NCI-H146 treated with DMSO at 0.1 percent for 48 hours (cell line): ENCODE results near the gene MAPK13.
A peak's percentile ranks its signal among the peaks of the same experiment; 100 is the strongest.
"Not testable (repeated sequence)": the region's sequence is repeated elsewhere in the genome, so short reads cannot be mapped to it uniquely, and the experiment has no call there.

Experiments used
- DNase-seq: peaks from one replicate; lab custom pipeline; 2025; ENCODE audit not compliant: unreplicated experiment; lab: John Stamatoyannopoulos, UW

The MAPK13 gene

DNA sequence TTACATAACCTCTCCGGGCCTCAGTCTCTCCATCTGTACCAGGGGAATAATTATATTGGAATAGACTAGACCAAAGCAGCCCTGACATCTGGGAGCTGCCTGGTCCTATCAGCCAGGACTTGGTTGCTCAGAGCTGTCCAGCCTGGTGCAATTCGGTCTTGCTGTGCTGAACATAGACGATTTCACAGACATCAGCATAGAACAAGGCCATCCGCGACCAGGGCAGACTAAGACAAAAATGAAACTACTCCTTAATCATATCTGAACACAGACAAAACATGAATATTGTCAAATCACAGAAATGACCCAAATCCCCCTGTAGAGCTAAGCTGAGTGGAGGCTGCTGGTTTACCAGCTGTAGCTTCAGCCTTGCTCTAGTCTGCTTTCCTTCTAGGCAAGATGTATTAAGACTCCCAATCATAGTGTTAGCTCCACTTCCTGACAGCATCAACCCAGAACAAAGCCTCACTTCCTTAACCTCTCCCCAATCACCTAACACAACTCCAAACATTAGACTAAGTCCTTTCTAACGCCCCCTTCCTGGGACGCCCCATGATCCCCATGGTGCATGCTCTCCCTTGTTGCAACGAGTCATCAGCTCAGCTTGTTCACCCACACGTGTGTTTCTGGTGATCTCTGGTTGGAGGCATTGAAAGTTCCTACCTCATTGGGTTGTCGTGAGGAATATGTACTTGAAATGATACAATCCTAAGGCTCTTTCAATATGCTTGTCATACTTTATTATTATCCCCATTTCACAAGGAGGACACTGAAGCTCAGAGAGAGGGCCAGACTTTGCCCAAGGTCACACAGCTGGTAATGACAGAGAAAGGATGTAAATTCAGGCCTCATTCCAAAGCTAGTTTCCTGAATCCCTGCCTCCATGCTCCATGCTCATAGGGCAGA, 3.5 kb upstream of the MAPK13 start:
- no peak for DNase-seq

GRCh38 chr6:36127462-36128016, 2.8 kb upstream of the MAPK13 start:
- no peak for DNase-seq

GRCh38 chr6:36128073-36128472, 2.2 kb upstream of the MAPK13 start:
- no peak for DNase-seq

GRCh38 chr6:36128793-36129192, 1.5 kb upstream of the MAPK13 start:
- no peak for DNase-seq

- not testable (repeated sequence) for DNase-seq
These were observed 979 bp upstream of the MAPK13 start for GRCh38 chr6:36129334-36129733.

- peak; percentile 59 for DNase-seq
These were observed 576 bp downstream of the MAPK13 start for GRCh38 chr6:36130667-36131510.

- DNase-seq: peak; percentile 38
These were observed 1.4 kb downstream of the MAPK13 start for GRCh38 chr6:36131511-36132245.

DNA sequence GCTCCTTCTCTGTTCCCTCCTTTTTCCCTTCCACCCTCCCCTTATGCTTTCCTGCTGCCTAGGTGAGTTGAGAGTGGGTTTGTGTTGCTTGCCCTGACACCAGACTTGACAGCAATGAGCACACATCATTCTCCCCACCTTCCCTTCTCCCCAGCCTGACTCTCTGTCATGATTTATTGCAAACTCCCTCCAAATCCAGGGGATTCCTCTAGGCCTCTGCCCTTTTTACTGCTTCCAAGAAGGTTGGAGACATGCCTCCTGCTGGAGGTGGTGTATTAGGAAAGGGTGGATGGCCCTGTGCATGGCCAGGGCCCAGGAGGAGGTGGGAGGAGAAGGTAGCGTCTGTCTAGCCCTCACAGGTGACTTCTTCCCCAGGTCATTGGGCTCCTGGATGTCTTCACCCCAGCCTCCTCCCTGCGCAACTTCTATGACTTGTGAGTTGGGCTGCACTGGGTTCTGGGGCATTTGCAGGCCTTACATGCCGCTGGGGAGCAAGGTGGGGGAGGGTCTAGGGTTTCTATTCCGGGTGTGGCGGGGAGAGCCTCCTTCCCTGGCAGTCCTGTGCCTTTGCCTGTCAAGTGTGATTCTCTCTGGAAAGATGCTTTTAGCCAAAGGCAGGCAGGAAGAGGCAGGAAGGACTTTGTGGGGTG, 2.1 kb downstream of the MAPK13 start:
- DNase-seq: no peak

- no peak for DNase-seq
These were observed 2.8 kb downstream of the MAPK13 start for GRCh38 chr6:36133148-36133547.

GRCh38 chr6:36133912-36134311, 3.6 kb downstream of the MAPK13 start:
- no peak for DNase-seq

GRCh38 chr6:36135053-36135731, 4.9 kb downstream of the MAPK13 start:
- DNase-seq: no peak

- no peak for DNase-seq
These were observed 5.7 kb downstream of the MAPK13 start for GRCh38 chr6:36136034-36136433.

- DNase-seq: no peak
These were observed 6.2 kb downstream of the MAPK13 start for GRCh38 chr6:36136551-36136950.

- no peak for DNase-seq
These were observed 8.4 kb downstream of the MAPK13 start for GRCh38 chr6:36138667-36139066.

DNA sequence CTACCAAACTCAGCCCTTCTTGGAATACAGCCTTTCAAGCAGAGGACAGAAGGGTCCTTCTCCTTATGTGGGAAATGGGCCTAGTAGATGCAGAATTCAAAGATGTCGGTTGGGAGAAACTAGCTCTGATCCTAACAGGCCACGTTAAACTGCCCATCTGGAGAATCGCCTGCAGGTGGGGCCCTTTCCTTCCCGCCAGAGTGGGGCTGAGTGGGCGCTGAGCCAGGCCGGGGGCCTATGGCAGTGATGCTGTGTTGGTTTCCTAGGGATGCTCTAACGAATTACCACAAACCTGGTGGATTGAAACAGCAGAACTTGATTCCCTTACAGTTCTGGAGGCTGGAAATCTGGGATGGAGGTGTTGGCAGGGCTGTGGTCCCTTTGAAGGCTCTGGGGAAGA, 9.1 kb downstream of the MAPK13 start:
- no peak for DNase-seq

DNA sequence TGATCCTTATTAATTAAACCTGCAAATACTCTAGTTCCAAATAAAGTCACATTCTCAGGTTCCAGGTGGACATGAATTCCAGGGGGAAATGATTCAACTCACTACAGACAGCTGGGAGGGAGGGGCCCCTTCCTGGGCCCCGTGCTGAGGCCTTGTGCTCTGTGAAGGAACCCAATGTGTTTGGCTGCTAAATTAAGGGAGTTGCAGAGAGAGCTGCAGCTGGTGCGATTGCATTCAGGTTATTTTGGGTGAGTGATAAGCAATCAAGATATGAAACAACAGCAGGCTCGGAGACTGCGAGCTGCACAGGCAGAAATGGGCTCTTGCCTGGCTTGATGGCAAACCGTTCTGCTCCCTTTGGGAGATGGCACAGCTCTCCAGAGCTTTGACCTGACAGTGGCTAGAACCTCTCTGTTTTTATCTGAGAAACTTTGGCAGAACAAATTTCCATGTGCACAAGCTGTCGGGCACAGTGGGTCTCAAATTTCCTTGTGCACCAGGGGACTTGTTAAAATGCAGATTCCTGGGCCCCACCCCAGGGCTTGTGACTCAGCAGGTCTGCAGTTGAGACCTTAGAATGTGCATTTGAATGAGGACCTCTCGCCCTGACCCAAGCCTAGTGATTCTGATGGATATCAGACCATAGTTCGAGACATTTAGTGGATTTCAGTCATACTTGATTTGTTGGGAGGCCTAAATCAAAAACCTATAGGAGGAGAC, 9.8 kb downstream of the MAPK13 start:
- no peak for DNase-seq

DNA sequence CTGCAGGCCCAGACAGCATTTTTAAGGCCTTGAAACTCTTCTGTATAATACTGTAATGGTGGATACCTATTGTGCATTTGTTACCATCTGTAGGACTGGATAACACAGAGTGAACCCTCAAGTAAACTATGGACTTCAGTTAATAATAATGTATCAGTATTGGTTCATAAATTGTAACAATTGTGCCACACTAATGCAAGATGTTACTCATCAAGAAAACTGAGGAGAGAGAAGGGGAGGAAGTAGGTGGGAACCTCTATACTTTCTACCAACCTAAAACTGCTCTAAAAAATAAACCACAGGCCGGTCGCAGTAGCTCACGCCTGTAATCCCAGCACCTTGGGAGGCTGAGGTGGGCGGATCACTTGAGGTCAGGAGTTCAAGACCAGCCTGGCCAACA, 10.8 kb downstream of the MAPK13 start:
- no peak for DNase-seq

- no peak for DNase-seq
These were observed 11.6 kb downstream of the MAPK13 start for GRCh38 chr6:36141961-36142360.
